GM19467 (cell line): ENCODE results near the gene NNAT.
"Not testable (repeated sequence)": the region's sequence is repeated elsewhere in the genome, so short reads cannot be mapped to it uniquely, and the experiment has no call there.

Experiments
- ATAC-seq: cut with Tn5 transposase; IDR thresholded peaks from one replicate; pipeline ENCODE4 v1.9.1; 2021; ENCODE audit warnings: mild to moderate bottlenecking, moderate library complexity; ENCODE audit not compliant: unreplicated experiment

NNAT gene

GRCh38 chr20:37538003-37538402 lies 17.0 kb downstream of the NNAT start:
- no peak for ATAC-seq

GRCh38 chr20:37539424-37539823 lies 18.4 kb downstream of the NNAT start:
- ATAC-seq = no peak

- no peak for ATAC-seq
Observed at GRCh38 chr20:37540001-37540400, 19.0 kb downstream of the NNAT start.

- not testable (repeated sequence) for ATAC-seq
Observed at GRCh38 chr20:37540838-37541237, 19.8 kb downstream of the NNAT start.

- ATAC-seq = no peak
Observed at GRCh38 chr20:37541326-37541725, 20.3 kb downstream of the NNAT start.

- no peak for ATAC-seq
Observed at GRCh38 chr20:37542281-37542680, 21.2 kb downstream of the NNAT start.

GRCh38 chr20:37543828-37544227 lies 22.8 kb downstream of the NNAT start:
- no peak for ATAC-seq

GRCh38 chr20:37544386-37544785 lies 23.3 kb downstream of the NNAT start:
- ATAC-seq = no peak

- no peak for ATAC-seq
Observed at GRCh38 chr20:37545516-37545915, 24.5 kb downstream of the NNAT start.

GRCh38 chr20:37547912-37548311 lies 26.9 kb downstream of the NNAT start:
- ATAC-seq = no peak

- not testable (repeated sequence) for ATAC-seq
Observed at GRCh38 chr20:37550101-37550920, 29.3 kb downstream of the NNAT start.

GRCh38 chr20:37551660-37552059 lies 30.6 kb downstream of the NNAT start:
- ATAC-seq = not testable (repeated sequence)

GRCh38 chr20:37552415-37552814 lies 31.4 kb downstream of the NNAT start:
- no peak for ATAC-seq

GRCh38 chr20:37554721-37555298 lies 33.8 kb downstream of the NNAT start:
- ATAC-seq = not testable (repeated sequence)

GRCh38 chr20:37556538-37556937 lies 35.5 kb downstream of the NNAT start:
- ATAC-seq = no peak

- ATAC-seq = no peak
Observed at GRCh38 chr20:37558306-37558705, 37.3 kb downstream of the NNAT start.

- no peak for ATAC-seq
Observed at GRCh38 chr20:37558779-37559178, 37.7 kb downstream of the NNAT start.

- ATAC-seq = no peak
Observed at GRCh38 chr20:37559312-37560027, 38.4 kb downstream of the NNAT start.

- ATAC-seq = no peak
Observed at GRCh38 chr20:37560629-37561028, 39.6 kb downstream of the NNAT start.

GRCh38 chr20:37562695-37563480 lies 41.8 kb downstream of the NNAT start:
- ATAC-seq = no peak

GRCh38 chr20:37564016-37564387 lies 43.0 kb downstream of the NNAT start:
- no peak for ATAC-seq
